ENCODE results near the gene UBE2E2. TPM values are rescaled to one million over a fixed set of nuclear protein-coding genes. Genes with fewer than 3 reads are reported as not detected.

Gene UBE2E2
- total and polyA plus RNA-seq, 2 of the 13 experiments (the other 11 are each of a cell fraction or from before 2014, with no cell fraction given) = 0.77 to 1.5 TPM

DNA sequence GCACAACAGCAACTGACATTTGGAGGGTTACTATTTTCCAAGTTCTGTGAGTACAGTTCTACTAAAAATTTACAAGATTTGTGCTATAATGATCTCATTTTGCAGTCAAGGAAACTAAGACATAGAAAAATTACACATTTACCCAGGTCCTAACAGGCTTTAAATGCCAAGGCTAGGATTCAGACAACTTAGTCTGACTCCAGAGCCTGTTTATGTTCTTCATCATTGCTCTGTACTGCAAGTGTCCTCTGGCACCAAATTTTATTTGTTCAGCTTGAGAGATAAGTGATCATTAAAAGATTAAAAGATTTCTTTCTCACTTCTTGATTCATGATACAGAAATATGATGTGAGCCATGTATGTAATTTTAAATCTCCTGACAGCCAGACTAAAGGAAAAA lies 290.8 kb downstream of the UBE2E2 start:
- no peak for TF ChIP-seq ZNF335 (CRISPR knock-in tag; IDR thresholded peaks at IDR 0.05)
- no peak for TF ChIP-seq HOXA5 (CRISPR knock-in tag; IDR thresholded peaks at IDR 0.05)
- no peak for TF ChIP-seq ZNF563 (CRISPR knock-in tag; IDR thresholded peaks at IDR 0.05)
- TF ChIP-seq U2AF1 (optimal IDR thresholded peaks at IDR 0.05; ENCODE audit: low read depth, low read length) = no peak
- TF ChIP-seq, protein P1, sequence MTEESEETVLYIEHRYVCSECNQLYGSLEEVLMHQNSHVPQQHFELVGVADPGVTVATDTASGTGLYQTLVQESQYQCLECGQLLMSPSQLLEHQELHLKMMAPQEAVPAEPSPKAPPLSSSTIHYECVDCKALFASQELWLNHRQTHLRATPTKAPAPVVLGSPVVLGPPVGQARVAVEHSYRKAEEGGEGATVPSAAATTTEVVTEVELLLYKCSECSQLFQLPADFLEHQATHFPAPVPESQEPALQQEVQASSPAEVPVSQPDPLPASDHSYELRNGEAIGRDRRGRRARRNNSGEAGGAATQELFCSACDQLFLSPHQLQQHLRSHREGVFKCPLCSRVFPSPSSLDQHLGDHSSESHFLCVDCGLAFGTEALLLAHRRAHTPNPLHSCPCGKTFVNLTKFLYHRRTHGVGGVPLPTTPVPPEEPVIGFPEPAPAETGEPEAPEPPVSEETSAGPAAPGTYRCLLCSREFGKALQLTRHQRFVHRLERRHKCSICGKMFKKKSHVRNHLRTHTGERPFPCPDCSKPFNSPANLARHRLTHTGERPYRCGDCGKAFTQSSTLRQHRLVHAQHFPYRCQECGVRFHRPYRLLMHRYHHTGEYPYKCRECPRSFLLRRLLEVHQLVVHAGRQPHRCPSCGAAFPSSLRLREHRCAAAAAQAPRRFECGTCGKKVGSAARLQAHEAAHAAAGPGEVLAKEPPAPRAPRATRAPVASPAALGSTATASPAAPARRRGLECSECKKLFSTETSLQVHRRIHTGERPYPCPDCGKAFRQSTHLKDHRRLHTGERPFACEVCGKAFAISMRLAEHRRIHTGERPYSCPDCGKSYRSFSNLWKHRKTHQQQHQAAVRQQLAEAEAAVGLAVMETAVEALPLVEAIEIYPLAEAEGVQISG (CRISPR knock-in tag; IDR thresholded peaks at IDR 0.05) = no peak
- TF ChIP-seq ZNF720 (CRISPR knock-in tag; IDR thresholded peaks at IDR 0.05) = no peak
- no peak for TF ChIP-seq ZNF225 (CRISPR knock-in tag; IDR thresholded peaks at IDR 0.05)
- TF ChIP-seq NRL (CRISPR knock-in tag; IDR thresholded peaks at IDR 0.05; ENCODE audit: borderline replicate concordance) = no peak
- no peak for TF ChIP-seq AGO2 (optimal IDR thresholded peaks at IDR 0.05; ENCODE audit: low read depth, low read length)
- no peak for TF ChIP-seq ZNF550 (CRISPR knock-in tag; IDR thresholded peaks at IDR 0.05; ENCODE audit: borderline replicate concordance)
- TF ChIP-seq ZNF589 (CRISPR knock-in tag; conservative IDR thresholded peaks at IDR 0.05) = no peak
- TF ChIP-seq, protein P2, sequence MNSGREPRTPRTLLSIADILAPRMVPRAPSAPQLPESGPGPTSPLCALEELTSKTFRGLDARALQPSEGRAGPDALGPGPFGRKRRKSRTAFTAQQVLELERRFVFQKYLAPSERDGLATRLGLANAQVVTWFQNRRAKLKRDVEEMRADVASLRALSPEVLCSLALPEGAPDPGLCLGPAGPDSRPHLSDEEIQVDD (CRISPR knock-in tag; IDR thresholded peaks at IDR 0.05; ENCODE audit: borderline replicate concordance) = no peak
- CTCF ChIA-PET (ENCODE audit: low intra/inter-chr PET ratio, low total read pairs) = no interaction called here
- H3K79me2 ChIP-seq (ENCODE audit: insufficient read depth, low read length) = no peaks in the 10 kb centered on the region
- H3K27ac ChIP-seq (ENCODE audit: extremely low read length, insufficient read depth, low read length) = no peak overlapping the region
- DNase-seq (ENCODE audit: low spot score) (no peak), ATAC-seq (no peak), FAIRE-seq (no peak)
- H3K9me3 ChIP-seq (ENCODE audit: low read length) = no peaks in the 10 kb centered on the region
- POLR2A ChIA-PET = no interaction called here
- no peaks in the 10 kb centered on the region for H4K20me1 ChIP-seq (ENCODE audit: insufficient read depth, low read length)
- no peak overlapping the region for H3K4me3 ChIP-seq (replicated peaks in 1 of 3; ENCODE audit: insufficient read depth in 1 of 3, low read depth in 2 of 3, low read length in 3 of 3)
- no peak overlapping the region for H2AFZ ChIP-seq (ENCODE audit: low read length)
- H3K27me3 ChIP-seq (ENCODE audit: control insufficient read depth in 1 of 2, insufficient read depth in 2 of 2, low read length in 2 of 2) = no peaks in the 10 kb centered on the region
- in situ Hi-C loops (cut with HindIII; ENCODE audit: extremely low pct_ligation_motif_present, low pct_unique_long_range_greater_than_20kb) (no loop called here), intact Hi-C loops (cut with micrococcal nuclease; ENCODE audit: unreplicated experiment) (no loop called here)
- H3K9ac ChIP-seq (ENCODE audit: insufficient read depth, low read depth, low read length) = no peak overlapping the region
- no TSS peak for BruUV-seq (replicated peaks)
- H3K36me3 ChIP-seq (replicated peaks in 1 of 2; ENCODE audit: control insufficient read depth in 1 of 2, insufficient read depth in 2 of 2, low read length in 2 of 2) = no peaks in the 10 kb centered on the region
- H3K4me2 ChIP-seq (ENCODE audit: low read depth, low read length) = no peak overlapping the region
- no peaks in the 10 kb centered on the region for H3K4me1 ChIP-seq (ENCODE audit: insufficient read depth, low read length)

Data from HepG2 (cell line).